Calu3 (cell line): ENCODE measurements around the gene ADGRE2. TPM values are rescaled to one million over a fixed set of nuclear protein-coding genes. Genes with fewer than 3 reads are reported as not detected.
"Not testable (repeated sequence)": the region's sequence is repeated elsewhere in the genome, so short reads cannot be mapped to it uniquely, and the experiment has no call there.

Experiments used
- BruUV-seq: library from RNA; stranded (reverse); fragments of 400-500 nt; replicated peaks from 2 replicates; lab custom pipeline; 2021; lab: Mats Ljungman, UMichigan
- CTCF ChIA-PET: fragments of 300-600 bp; sonication (Branson Sonifier 250); formaldehyde crosslinking; loops from one replicate; lab custom pipeline; 2022; ENCODE audit warnings: antibody characterized with exemption; lab: Charles Lee
- DNase-seq: peaks from one replicate; pipeline ENCODE4 v3.0.0; 2022
- H3K27ac Mint-ChIP-seq: one replicate; pipeline ENCODE4 v1.8.0; 2022; ENCODE audit warnings: mixed read lengths; ENCODE audit not compliant: unreplicated experiment
- H3K27me3 Mint-ChIP-seq: one replicate; pipeline ENCODE4 v1.8.0; 2022; ENCODE audit warnings: mixed read lengths; ENCODE audit not compliant: unreplicated experiment
- H3K36me3 Mint-ChIP-seq: one replicate; pipeline ENCODE4 v1.8.0; 2022; ENCODE audit warnings: mild to moderate bottlenecking, moderate library complexity, mixed read lengths; ENCODE audit not compliant: insufficient read depth, unreplicated experiment
- H3K4me1 Mint-ChIP-seq: one replicate; pipeline ENCODE4 v1.8.0; 2022; ENCODE audit warnings: mild to moderate bottlenecking, low read depth, mixed read lengths; ENCODE audit not compliant: unreplicated experiment
- H3K4me3 Mint-ChIP-seq: one replicate; pipeline ENCODE4 v1.8.0; 2022; ENCODE audit warnings: mild to moderate bottlenecking, low read depth, moderate library complexity, mixed read lengths; ENCODE audit not compliant: unreplicated experiment
- H3K9me3 Mint-ChIP-seq: one replicate; pipeline ENCODE4 v1.8.0; 2022; ENCODE audit warnings: low read depth, mixed read lengths; ENCODE audit not compliant: unreplicated experiment
- intact Hi-C: fragments of 100-400 bp; cut with micrococcal nuclease; formaldehyde crosslinking; loops from one replicate; pipeline ENCODE4 v1.10.0; 2022; ENCODE audit not compliant: unreplicated experiment
- total RNA-seq: library from RNA; stranded (reverse); gene quantifications from 2 replicates; pipeline ENCODE4 v1.2.3, GENCODE V29; 2022
- TF ChIP-seq, protein P1 (sequence below): fragments of 200-600 bp; IDR thresholded peaks from one replicate; pipeline ENCODE4 v1.8.0; 2022; ENCODE audit warnings: antibody characterized with exemption; ENCODE audit not compliant: unreplicated experiment

The ADGRE2 gene
- total RNA-seq, 1 experiment from 2014 or later = not detected

DNA sequence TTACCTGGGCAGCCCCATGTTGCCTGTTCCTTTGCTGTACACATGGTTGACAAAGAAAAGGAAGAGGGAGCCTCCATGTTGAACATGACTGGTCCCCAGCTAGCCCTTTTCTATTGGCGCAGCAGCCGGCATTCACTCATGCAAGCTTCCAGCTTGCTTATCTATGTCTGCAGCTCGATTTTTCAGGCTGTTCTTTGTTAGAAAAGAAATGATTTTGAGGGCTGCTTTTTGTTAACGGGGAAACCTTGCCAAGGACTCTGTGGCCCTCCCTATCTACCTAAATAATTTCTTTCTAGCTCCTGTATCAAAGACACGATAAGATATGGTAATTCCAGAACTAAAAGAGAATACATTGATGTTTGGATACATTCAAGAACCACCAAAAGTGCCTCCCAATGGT, 20.4 kb upstream of the ADGRE2 start:
- Mint-ChIP-seq H3K4me3 (no peak overlapping the region), H3K27ac (no peak overlapping the region), H3K4me1 (no peaks in the 10 kb centered on the region), H3K9me3 (peaks cover 5% of the 10 kb centered on the region), H3K36me3 (no peaks in the 10 kb centered on the region), H3K27me3 (peaks cover 64% of the 10 kb centered on the region)
- TF ChIP-seq, protein P1, sequence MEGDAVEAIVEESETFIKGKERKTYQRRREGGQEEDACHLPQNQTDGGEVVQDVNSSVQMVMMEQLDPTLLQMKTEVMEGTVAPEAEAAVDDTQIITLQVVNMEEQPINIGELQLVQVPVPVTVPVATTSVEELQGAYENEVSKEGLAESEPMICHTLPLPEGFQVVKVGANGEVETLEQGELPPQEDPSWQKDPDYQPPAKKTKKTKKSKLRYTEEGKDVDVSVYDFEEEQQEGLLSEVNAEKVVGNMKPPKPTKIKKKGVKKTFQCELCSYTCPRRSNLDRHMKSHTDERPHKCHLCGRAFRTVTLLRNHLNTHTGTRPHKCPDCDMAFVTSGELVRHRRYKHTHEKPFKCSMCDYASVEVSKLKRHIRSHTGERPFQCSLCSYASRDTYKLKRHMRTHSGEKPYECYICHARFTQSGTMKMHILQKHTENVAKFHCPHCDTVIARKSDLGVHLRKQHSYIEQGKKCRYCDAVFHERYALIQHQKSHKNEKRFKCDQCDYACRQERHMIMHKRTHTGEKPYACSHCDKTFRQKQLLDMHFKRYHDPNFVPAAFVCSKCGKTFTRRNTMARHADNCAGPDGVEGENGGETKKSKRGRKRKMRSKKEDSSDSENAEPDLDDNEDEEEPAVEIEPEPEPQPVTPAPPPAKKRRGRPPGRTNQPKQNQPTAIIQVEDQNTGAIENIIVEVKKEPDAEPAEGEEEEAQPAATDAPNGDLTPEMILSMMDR = no peak
- no peak for DNase-seq
- intact Hi-C loops = no loop called here
- CTCF ChIA-PET = interaction anchor here (0.6 kb wide), 1 partner anchor 40 kb away, joined by 3 read pairs; no protein-coding TSS in a partner anchor
- no TSS peak for BruUV-seq

DNA sequence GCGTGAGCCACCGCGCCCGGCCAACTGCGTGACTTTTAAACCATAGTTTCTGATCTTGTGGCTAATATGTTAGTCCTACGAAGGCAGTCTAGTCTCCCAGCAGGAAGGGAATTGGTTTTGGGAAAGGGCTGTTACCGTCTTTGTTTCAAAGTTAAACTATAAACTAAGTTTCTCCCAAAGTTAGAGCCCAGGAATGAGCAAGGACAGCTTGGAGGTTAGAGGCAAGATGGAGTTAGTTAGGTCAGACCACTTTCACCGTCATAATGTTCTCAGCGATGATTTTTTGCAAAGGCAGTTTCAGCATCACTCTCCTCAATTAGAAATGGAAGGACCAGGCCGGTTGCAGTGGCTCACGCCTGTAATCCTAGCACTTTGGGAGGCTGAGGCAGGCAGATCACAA, 17.7 kb upstream of the ADGRE2 start:
- DNase-seq = no peak
- intact Hi-C loops = no loop called here
- Mint-ChIP-seq H3K36me3 (no peaks in the 10 kb centered on the region), H3K4me1 (no peaks in the 10 kb centered on the region), H3K27ac (no peak overlapping the region), H3K27me3 (peaks cover 57% of the 10 kb centered on the region), H3K4me3 (no peak overlapping the region), H3K9me3 (peaks cover 3% of the 10 kb centered on the region)
- BruUV-seq = no TSS peak
- CTCF ChIA-PET = interaction anchor here (0.7 kb wide), 1 partner anchor 39 kb away, joined by 5 read pairs; no protein-coding TSS in a partner anchor
- TF ChIP-seq, protein P1 = no peak

DNA sequence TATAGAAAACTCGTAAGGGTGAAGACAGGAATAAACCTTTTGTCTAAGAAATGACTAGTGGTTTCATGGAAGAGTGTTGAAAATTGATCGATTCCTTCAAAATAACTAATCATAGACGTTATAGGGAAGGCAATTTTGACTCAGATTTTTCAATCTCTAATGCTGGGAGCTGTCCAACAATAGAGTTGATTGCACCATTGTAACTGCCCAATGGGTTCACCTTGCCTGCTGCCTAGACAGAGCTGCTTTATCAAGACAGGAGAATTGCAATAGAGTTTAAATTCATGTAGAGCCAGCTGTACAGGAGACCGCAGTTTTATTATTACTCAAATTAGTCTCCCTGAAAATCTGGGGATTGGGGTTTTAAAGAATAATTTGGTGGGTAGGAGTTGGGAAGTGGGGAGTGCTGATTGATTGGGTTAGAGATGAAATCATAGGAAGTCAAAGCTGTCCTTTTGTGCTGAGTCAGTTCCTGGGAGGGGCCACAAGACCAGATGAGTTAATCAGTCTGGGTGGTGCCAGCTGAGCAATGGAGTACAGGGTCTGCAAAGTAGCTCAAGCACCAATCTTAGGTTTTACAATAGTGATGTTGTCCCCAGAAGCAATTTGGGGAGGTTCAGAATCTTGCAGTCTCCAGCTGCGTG, 16.8 kb upstream of the ADGRE2 start:
- Mint-ChIP-seq H3K4me1 (no peaks in the 10 kb centered on the region), H3K4me3 (no peak overlapping the region), H3K27me3 (peaks cover 49% of the 10 kb centered on the region), H3K27ac (no peak overlapping the region), H3K9me3 (peaks cover 3% of the 10 kb centered on the region), H3K36me3 (no peaks in the 10 kb centered on the region)
- DNase-seq = no peak
- no TSS peak for BruUV-seq
- intact Hi-C loops = no loop called here
- TF ChIP-seq, protein P1 = no peak
- CTCF ChIA-PET = no interaction called here

DNA sequence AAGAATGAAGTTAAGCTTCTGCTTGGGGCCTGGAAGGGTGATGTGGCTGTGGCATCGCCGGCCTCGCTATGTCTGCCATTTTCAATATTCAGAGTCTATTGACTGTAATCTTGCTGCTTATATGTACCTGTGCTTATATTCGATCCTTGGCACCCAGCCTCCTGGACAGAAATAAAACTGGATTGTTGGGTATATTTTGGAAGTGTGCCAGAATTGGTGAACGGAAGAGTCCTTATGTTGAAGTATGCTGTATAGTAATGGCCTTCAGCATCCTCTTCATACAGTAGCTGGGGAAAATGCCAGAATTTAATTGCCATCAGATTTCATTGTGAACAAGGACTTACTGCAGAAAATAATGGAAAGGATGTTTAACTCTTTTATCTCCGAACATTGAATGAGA, 13.9 kb upstream of the ADGRE2 start:
- H3K4me1 Mint-ChIP-seq, H3K27ac Mint-ChIP-seq, H3K4me3 Mint-ChIP-seq, H3K9me3 Mint-ChIP-seq, H3K36me3 Mint-ChIP-seq, DNase-seq, CTCF ChIA-PET, intact Hi-C loops, BruUV-seq: not testable (repeated sequence)
- H3K27me3 Mint-ChIP-seq = peaks cover 20% of the 10 kb centered on the region

DNA sequence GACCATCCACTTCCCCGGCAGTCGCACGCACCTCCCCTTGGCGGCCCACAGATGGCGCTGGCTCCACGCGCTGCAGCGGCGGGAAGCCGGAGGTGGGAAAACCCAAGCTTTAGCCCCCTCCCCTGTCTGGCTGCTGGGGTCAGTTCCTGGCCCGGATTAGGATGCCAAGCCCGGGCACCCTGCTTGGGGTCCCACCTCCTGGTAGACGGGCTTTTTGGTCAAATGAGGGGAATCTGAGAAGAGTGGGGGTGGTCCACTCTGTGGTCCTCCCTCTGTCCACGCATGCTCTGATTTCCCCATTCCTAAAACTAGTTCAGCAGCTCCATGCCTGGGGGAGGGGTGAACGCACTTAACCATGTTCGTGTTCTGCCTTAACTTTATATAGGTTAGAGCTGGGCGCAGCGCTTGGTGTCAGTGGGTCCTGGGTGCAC, 8.1 kb upstream of the ADGRE2 start:
- BruUV-seq = no TSS peak
- intact Hi-C loops = no loop called here

DNA sequence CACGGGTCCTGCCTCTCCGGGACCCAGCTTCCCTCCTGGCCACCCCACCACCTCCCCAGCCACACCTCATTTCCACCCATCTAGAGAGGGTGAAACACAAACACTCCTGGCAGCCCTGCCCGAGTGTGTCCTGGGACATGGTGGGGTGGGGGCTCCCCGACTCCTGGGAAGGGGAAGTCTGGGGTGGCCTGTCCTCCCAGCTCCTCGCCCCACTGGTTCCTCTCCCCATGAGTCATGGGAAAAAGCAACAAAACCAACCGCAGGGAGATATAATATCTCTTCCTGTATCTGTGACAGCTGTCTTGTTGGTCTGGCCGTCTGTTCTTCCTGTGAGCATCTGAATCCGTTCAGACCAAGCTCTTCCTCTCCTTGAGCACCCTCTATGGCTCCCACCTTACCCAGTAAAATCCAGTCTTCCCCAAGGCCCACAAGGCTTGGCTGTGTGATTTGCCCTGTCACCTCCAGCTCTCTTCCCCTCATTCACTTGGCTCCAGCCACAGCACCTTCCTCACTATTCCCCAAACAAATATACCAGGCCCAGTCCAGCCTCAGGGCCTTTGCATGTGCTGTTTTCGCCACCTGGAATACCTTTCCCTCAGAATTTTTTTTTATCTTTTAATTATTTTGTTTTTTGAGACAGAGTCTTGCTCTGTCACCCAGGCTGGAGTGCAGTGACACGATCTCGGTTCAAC, 6.9 kb upstream of the ADGRE2 start:
- CTCF ChIA-PET, intact Hi-C loops, H3K27ac Mint-ChIP-seq, H3K4me3 Mint-ChIP-seq, BruUV-seq, H3K36me3 Mint-ChIP-seq, H3K9me3 Mint-ChIP-seq, DNase-seq, H3K4me1 Mint-ChIP-seq: not testable (repeated sequence)
- H3K27me3 Mint-ChIP-seq = peaks cover 14% of the 10 kb centered on the region

More for the DNA sequence above, 8.1 kb upstream of the ADGRE2 start:
- Mint-ChIP-seq H3K4me3 (no peak overlapping the region), H3K27me3 (peaks cover 14% of the 10 kb centered on the region), H3K36me3 (no peaks in the 10 kb centered on the region), H3K4me1 (peaks cover 9% of the 10 kb centered on the region), H3K27ac (no peak overlapping the region), H3K9me3 (no peaks in the 10 kb centered on the region)
- CTCF ChIA-PET = no interaction called here
- DNase-seq = peak; percentile 4
- TF ChIP-seq, protein P1 = peak; percentile 44
